ENCODE measurements around the gene CDC42BPB.

The CDC42BPB gene

GRCh38 chr14:103095210-103095778, 37.9 kb upstream of the CDC42BPB start:
- DNase-seq: no peak

- no peak for DNase-seq
These were observed 37.3 kb upstream of the CDC42BPB start, which contains the start of gene EXOC3L4 for GRCh38 chr14:103094406-103095209. EXOC3L4 (plus strand) TSS chr14:103094725; CDS start chr14:103100220, 5,495 bp downstream.

- DNase-seq: no peak
These were observed 36.6 kb upstream of the CDC42BPB start for GRCh38 chr14:103093856-103094405.

GRCh38 chr14:103091883-103092222, 34.5 kb upstream of the CDC42BPB start:
- no peak for DNase-seq

GRCh38 chr14:103091041-103091882, 33.9 kb upstream of the CDC42BPB start:
- DNase-seq: peak; percentile 61

- no peak for DNase-seq
These were observed 33.2 kb upstream of the CDC42BPB start for GRCh38 chr14:103090481-103091020.

GRCh38 chr14:103089386-103090335, 32.3 kb upstream of the CDC42BPB start:
- no peak for DNase-seq

- DNase-seq: no peak
These were observed 31.6 kb upstream of the CDC42BPB start for GRCh38 chr14:103088921-103089320.

GRCh38 chr14:103087343-103087835, 30.0 kb upstream of the CDC42BPB start:
- DNase-seq: no peak

- no peak for DNase-seq
These were observed 29.5 kb upstream of the CDC42BPB start for GRCh38 chr14:103086771-103087342.

GRCh38 chr14:103085106-103086091, 28.1 kb upstream of the CDC42BPB start:
- no peak for DNase-seq

GRCh38 chr14:103084021-103084919, 26.9 kb upstream of the CDC42BPB start, which contains the start of gene LBHD2:
LBHD2 (plus strand) TSS chr14:103084210; CDS start chr14:103086013, 1,803 bp downstream.
- no peak for DNase-seq

GRCh38 chr14:103081951-103082350, 24.6 kb upstream of the CDC42BPB start:
- no peak for DNase-seq

GRCh38 chr14:103078860-103079587, 21.7 kb upstream of the CDC42BPB start:
- DNase-seq: no peak

- DNase-seq: peak; percentile 78
These were observed 21.0 kb upstream of the CDC42BPB start for GRCh38 chr14:103078420-103078749.

- DNase-seq: no peak
These were observed 17.5 kb upstream of the CDC42BPB start for GRCh38 chr14:103074729-103075367.

- DNase-seq: no peak
These were observed 16.8 kb upstream of the CDC42BPB start for GRCh38 chr14:103073876-103074728.
